ENCODE data around the gene SLC15A1. TPM values are rescaled to one million over a fixed set of nuclear protein-coding genes. Genes with fewer than 3 reads are reported as not detected.

Gene SLC15A1
- total and polyA plus RNA-seq, 2 experiments from 2014 or later: not detected

DNA sequence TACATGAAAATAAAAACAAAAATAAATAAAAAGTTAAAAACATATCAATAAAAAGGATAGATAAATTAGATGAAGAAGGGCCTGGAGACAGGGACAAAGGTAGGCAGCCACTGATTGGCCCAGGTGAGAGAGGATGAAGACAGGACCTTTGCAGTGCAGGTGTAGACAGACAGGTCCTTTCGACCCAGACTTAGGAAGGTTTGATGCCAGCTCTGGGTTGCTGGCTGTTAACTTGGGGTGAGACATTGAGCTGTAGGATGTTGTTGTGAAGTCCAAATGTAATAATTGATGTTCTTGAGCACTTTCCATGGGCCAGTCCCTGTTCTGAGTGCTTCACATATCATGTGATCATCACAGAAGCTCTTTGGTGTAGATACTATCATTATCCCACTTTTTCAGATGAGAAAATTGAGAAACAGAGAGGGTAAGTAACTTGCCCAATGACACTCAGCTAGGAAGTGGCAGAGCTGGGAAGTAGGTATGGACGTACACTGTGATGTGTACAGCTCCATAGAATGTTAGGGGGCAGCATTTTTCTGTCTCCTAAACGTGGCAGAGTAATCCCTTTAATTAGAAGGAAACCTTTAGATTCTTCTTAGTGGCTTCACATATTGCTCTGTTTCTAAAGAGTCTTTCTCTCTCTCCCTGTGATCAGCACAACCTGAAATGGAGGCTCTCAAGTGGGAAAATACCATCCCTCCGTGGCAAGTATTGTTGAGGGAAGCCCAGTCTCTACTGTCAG lies 99.6 kb downstream of the SLC15A1 start:
- TF ChIP-seq, protein P1, sequence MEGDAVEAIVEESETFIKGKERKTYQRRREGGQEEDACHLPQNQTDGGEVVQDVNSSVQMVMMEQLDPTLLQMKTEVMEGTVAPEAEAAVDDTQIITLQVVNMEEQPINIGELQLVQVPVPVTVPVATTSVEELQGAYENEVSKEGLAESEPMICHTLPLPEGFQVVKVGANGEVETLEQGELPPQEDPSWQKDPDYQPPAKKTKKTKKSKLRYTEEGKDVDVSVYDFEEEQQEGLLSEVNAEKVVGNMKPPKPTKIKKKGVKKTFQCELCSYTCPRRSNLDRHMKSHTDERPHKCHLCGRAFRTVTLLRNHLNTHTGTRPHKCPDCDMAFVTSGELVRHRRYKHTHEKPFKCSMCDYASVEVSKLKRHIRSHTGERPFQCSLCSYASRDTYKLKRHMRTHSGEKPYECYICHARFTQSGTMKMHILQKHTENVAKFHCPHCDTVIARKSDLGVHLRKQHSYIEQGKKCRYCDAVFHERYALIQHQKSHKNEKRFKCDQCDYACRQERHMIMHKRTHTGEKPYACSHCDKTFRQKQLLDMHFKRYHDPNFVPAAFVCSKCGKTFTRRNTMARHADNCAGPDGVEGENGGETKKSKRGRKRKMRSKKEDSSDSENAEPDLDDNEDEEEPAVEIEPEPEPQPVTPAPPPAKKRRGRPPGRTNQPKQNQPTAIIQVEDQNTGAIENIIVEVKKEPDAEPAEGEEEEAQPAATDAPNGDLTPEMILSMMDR (IDR thresholded peaks at IDR 0.05; ENCODE audit: low read depth, low read length): no peak
- no peak for DNase-seq (ENCODE audit: low read depth in 1 of 2, low spot score in 1 of 2)
- H3K4me3 ChIP-seq: no peak overlapping the region
- H3K9me3 ChIP-seq (ENCODE audit: low read depth): no peaks in the 10 kb centered on the region
- no peaks in the 10 kb centered on the region for H3K36me3 ChIP-seq
- peaks cover 3% of the 10 kb centered on the region for H3K4me1 ChIP-seq (ENCODE audit: low read depth)
- H3K27ac ChIP-seq: no peak overlapping the region
- H3K27me3 ChIP-seq: no peaks in the 10 kb centered on the region

DNA sequence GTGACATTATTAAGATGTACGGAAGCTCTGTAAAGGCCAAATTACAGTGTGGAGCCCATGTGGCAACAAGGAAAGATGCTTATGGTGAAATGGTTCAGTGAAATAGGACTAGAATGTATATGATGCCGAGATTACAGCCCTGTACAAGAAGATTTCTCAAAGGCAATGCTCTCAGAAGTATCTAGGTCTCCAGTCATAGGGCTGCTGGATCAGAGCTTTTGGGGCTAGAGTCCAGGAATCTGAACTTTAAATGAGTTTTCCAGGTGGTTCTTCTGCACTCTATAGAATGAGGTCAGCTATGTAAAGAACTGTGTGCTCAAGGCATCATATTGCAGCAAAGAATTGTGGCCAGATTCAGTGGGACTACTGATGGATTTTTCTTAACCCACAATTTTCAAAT lies 100.2 kb downstream of the SLC15A1 start:
- no peak for DNase-seq (ENCODE audit: low read depth in 1 of 2, low spot score in 1 of 2)
- H3K27me3 ChIP-seq: no peaks in the 10 kb centered on the region
- H3K4me3 ChIP-seq: no peak overlapping the region
- H3K4me1 ChIP-seq (ENCODE audit: low read depth): peaks cover 3% of the 10 kb centered on the region
- TF ChIP-seq, protein P1 (IDR thresholded peaks at IDR 0.05; ENCODE audit: low read depth, low read length): no peak
- no peak overlapping the region for H3K27ac ChIP-seq
- no peaks in the 10 kb centered on the region for H3K36me3 ChIP-seq
- no peaks in the 10 kb centered on the region for H3K9me3 ChIP-seq (ENCODE audit: low read depth)

DNA sequence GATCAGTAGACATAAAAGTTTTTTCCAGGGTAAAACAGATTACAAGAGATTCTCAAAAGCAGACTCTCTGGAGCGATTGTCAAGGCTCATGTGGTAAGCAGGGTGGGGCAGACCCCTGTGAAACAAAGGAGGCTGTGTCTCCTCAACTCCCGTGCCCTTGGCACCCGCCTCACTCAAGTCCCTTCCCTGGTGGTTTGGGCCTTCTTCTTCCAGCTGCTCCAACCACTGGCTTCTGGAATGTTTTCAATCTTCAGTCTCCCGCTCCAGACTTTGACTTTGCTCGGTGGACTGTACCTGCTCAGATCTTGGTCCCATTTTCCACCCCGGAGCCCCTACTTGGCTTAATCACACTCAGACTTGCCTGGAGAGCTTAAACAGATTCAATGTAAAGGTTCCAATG lies 100.7 kb downstream of the SLC15A1 start:
- peaks cover 3% of the 10 kb centered on the region for H3K4me1 ChIP-seq (ENCODE audit: low read depth)
- DNase-seq (ENCODE audit: low read depth in 1 of 2, low spot score in 1 of 2): no peak
- H3K36me3 ChIP-seq: no peaks in the 10 kb centered on the region
- H3K9me3 ChIP-seq (ENCODE audit: low read depth): no peaks in the 10 kb centered on the region
- H3K27ac ChIP-seq: no peak overlapping the region
- no peaks in the 10 kb centered on the region for H3K27me3 ChIP-seq
- TF ChIP-seq, protein P1 (IDR thresholded peaks at IDR 0.05; ENCODE audit: low read depth, low read length): no peak
- H3K4me3 ChIP-seq: no peak overlapping the region

DNA sequence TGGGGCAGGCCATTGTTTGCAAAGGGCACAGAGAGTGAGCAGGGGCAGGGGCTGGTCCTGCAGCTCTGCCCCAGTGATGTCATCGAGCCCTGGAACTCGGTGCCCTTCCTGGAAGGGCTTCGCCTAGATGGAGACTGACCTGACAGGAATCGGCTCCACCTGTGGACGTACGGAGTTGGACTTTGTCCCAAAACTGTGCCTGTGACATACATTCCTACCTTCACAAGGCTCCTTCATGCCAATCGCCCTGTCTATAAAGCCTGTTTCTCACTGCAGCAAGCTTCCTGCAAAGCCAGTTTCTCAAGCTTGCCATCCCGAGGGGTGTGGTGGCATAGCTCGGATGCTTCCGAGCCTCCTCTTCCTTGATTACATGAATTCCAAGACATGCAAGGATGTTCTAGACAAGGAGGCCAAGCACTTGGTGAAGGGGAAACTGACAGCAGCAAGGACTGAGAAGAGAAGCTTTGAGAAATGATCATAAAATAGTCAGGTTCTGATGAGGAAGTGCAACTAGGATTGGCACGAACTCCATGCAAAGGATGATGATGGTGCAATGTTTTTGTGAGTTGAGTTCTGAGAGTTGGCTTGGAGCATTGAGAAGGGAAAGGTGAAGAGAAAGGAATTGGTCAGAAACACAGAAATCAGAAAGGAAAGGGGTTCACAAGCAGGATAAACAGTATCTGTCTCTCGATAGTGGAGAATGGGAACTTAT lies 101.9 kb downstream of the SLC15A1 start:
- H3K4me1 ChIP-seq (ENCODE audit: low read depth): peaks cover 3% of the 10 kb centered on the region
- no peaks in the 10 kb centered on the region for H3K9me3 ChIP-seq (ENCODE audit: low read depth)
- no peak overlapping the region for H3K4me3 ChIP-seq
- no peak overlapping the region for H3K27ac ChIP-seq
- no peak for DNase-seq (ENCODE audit: low read depth in 1 of 2, low spot score in 1 of 2)
- H3K36me3 ChIP-seq: no peaks in the 10 kb centered on the region
- TF ChIP-seq, protein P1 (IDR thresholded peaks at IDR 0.05; ENCODE audit: low read depth, low read length): no peak
- H3K27me3 ChIP-seq: no peaks in the 10 kb centered on the region

- TF ChIP-seq, protein P1 (IDR thresholded peaks at IDR 0.05; ENCODE audit: low read depth, low read length): no peak
- H3K9me3 ChIP-seq (ENCODE audit: low read depth): no peaks in the 10 kb centered on the region
- peaks cover 3% of the 10 kb centered on the region for H3K4me1 ChIP-seq (ENCODE audit: low read depth)
- no peak overlapping the region for H3K4me3 ChIP-seq
- no peaks in the 10 kb centered on the region for H3K36me3 ChIP-seq
- DNase-seq (ENCODE audit: low read depth in 1 of 2, low spot score in 1 of 2): no peak
- no peaks in the 10 kb centered on the region for H3K27me3 ChIP-seq
- no peak overlapping the region for H3K27ac ChIP-seq
Observed at GRCh38 chr13:98649861-98650260, 102.6 kb downstream of the SLC15A1 start.

Measured in cardiac muscle cell (in vitro differentiated cells and primary cell).